Bronchial epithelial cell (primary cell): ENCODE data around the gene S100P. TPM values are rescaled to one million over a fixed set of nuclear protein-coding genes. Genes with fewer than 3 reads are reported as not detected.

Experiments
- DNase-seq: peaks from one replicate; pipeline ENCODE4 v3.0.0-alpha.2; 2010; ENCODE audit warnings: low read depth
- FAIRE-seq: peaks from 2 replicates; lab custom pipeline; 2011; peaks lifted over from hg19 to GRCh38; lab: Jason Lieb, UNC
- H3K27me3 ChIP-seq: 2 replicates; pipeline ENCODE4 v1.5.1; 2011; ENCODE audit warnings: low read length; ENCODE audit not compliant: control insufficient read depth, insufficient read depth
- H3K36me3 ChIP-seq: 2 replicates; pipeline ENCODE4 v1.5.1; 2011; ENCODE audit warnings: low read length; ENCODE audit not compliant: control insufficient read depth, insufficient read depth
- H3K4me3 ChIP-seq: 2 replicates; pipeline ENCODE4 v1.5.1; 2011; ENCODE audit warnings: mild to moderate bottlenecking, low read depth, low read length, control low read depth
- total RNA-seq: library from RNA; depleted of rRNA; stranded (reverse); fragments of >200 nt; gene quantifications from 2 replicates; pipeline ENCODE4 v1.2.1, GENCODE V29; 2014
- TF ChIP-seq, protein P1 (sequence below): IDR thresholded peaks from 2 replicates; pipeline ENCODE4 v1.5.1; 2011; ENCODE audit warnings: mild to moderate bottlenecking, moderate library complexity, low read length, control low read depth, inconsistent platforms; ENCODE audit not compliant: insufficient read depth, severe bottlenecking

S100P gene
- total RNA-seq, 1 donor from 2014 or later, result 641 TPM

DNA sequence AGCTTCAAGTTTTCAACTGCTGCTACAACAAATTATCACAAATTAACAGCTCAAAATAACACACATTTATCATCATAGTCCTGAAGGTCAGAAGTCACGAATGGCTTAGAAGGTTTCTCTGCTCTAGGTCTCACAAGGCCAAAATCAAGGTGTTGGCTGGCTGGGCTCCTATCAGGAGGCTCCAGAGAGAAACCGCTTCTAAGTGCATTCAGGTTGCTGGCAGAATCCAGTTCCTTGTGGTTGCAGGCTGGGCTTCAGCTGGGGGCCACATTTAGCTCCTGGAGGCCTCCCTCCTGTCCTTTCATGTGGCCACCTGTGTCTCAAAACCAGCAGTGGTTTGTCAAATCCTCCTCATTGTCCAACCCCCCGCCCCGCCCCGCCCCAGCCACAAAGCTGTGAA lies 37.8 kb upstream of the S100P start:
- DNase-seq, result no peak
- H3K36me3 ChIP-seq, result no peaks in the 10 kb centered on the region
- FAIRE-seq, result no peak
- no peaks in the 10 kb centered on the region for H3K27me3 ChIP-seq
- TF ChIP-seq, protein P1, sequence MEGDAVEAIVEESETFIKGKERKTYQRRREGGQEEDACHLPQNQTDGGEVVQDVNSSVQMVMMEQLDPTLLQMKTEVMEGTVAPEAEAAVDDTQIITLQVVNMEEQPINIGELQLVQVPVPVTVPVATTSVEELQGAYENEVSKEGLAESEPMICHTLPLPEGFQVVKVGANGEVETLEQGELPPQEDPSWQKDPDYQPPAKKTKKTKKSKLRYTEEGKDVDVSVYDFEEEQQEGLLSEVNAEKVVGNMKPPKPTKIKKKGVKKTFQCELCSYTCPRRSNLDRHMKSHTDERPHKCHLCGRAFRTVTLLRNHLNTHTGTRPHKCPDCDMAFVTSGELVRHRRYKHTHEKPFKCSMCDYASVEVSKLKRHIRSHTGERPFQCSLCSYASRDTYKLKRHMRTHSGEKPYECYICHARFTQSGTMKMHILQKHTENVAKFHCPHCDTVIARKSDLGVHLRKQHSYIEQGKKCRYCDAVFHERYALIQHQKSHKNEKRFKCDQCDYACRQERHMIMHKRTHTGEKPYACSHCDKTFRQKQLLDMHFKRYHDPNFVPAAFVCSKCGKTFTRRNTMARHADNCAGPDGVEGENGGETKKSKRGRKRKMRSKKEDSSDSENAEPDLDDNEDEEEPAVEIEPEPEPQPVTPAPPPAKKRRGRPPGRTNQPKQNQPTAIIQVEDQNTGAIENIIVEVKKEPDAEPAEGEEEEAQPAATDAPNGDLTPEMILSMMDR, result no peak
- H3K4me3 ChIP-seq, result no peak overlapping the region

DNA sequence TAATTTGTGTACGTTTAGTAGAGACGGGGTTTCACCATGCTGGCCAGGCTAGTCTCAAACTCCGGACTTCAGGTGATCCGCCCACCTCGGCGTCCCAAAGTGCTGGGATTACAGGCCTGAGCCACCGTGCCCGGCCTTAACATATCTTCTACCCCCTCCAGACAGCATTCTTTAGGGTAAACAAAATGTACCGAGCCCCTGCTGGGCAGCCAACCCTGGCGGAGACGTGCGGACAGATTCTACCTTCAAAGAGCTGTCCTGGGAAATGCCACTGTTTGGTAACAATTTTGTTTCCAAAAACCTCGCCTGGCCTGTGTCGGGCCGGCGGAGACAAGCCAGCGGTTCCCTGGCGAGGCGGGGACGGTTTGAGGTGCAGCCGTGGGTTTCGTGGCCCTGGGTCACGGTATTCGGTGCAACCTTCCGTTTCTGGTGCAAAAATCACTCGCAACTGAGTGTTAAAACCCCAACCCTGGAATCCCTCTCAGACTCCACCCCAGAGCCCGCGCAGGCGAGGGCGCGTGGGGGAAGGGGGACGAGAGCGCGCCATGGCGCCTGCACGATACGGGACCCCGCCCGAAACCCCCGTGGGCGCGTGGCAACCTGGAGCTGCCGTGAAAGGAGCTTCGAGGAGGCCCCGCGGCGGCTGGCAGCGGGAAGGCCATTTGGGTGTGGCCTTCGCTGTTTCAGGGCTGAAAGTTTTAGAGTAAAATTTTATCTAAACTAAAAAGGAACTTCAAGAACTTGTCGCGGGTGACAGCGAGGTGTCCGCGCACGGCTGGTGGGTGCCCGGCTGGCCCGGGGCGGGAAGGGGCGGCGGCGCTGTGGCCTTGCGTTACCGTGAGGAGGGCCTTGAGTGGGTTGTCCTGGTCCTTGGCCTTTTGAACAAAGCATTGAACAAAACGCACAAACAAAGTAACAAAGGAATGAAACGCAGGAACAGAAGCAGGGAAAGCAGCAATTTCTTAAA lies 36.2 kb upstream of the S100P start:
- DNase-seq (no peak), FAIRE-seq (no peak)
- TF ChIP-seq, protein P1, result no peak
- Histone ChIP-seq H3K36me3 (no peaks in the 10 kb centered on the region), H3K27me3 (no peaks in the 10 kb centered on the region), H3K4me3 (no peak overlapping the region)

DNA sequence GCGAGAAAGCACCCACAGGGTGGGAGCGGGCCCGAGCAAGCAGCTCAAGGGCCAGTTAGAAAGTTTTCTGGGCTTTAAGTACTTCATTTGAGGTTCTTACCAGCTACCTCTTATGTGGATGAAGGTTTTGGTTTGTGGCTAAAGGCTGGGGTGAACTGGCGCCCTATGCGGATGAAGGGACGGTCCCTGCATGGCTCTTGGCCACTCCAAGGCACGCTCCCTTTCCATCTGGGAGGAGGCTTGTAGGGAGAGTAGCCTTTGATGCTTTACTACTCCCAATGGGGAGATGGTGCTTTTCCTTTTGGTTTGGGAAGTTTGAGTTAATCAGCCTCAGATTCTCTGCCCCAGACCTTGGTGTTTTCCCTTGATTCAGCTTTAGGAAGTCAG lies 35.5 kb upstream of the S100P start:
- DNase-seq, result no peak
- FAIRE-seq, result no peak
- H3K4me3 ChIP-seq, result no peak overlapping the region
- no peaks in the 10 kb centered on the region for H3K27me3 ChIP-seq
- TF ChIP-seq, protein P1, result no peak
- no peaks in the 10 kb centered on the region for H3K36me3 ChIP-seq

DNA sequence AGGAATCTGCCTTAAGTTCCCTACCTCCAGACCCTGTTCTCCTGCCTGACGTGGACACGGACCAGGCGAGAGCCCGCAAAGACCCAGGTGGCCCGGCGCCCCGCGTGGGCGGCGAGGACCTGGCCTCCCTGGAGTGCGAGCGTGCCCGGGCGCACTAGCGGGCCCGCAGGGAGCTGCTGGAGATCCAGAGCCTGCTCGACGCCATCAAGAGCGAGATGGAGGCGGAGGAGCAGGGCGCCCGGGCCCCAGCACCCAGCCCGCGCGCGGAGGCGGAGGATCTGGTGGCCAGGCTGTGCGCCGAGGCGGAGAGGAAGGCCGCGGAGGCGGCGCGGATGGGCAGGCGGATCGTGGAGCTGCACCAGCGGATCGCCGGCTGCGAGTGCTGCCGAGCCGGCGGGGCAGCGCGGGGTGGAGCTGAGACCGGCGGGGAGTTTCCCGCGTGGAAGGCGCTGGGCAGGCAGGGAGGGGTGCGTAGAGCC lies 35.0 kb upstream of the S100P start:
- TF ChIP-seq, protein P1, result no peak
- H3K4me3 ChIP-seq, result peak overlapping the region; percentile 22
- peaks cover 3% of the 10 kb centered on the region for H3K27me3 ChIP-seq
- no peaks in the 10 kb centered on the region for H3K36me3 ChIP-seq
- FAIRE-seq (no peak), DNase-seq (no peak)

DNA sequence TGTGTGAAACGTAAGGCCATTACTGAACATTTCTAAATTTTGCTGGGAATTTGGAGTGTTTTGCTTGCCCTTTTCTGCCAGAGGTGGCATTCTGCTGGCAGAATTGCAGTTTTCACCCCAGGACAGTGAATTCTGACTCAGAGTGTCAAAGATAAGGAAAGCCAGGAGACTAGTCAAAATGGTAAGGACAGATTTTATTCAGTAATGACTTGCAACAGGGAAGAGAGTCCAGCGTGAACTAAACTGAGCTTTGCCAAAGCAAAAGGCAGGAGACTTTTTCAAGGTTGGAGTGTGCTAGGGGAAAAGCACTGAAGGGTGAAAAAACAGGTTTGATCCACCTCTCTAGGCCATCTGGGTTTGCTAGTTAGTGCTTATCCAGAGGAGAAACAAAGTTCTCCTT lies 33.8 kb upstream of the S100P start:
- Histone ChIP-seq H3K27me3 (peaks cover 6% of the 10 kb centered on the region), H3K36me3 (no peaks in the 10 kb centered on the region), H3K4me3 (no peak overlapping the region)
- TF ChIP-seq, protein P1, result no peak
- FAIRE-seq (no peak), DNase-seq (no peak)
